Stimulated activated CD8-positive, alpha-beta memory T cell treated with anti-CD3 and anti-CD28 coated beads, Interleukin-2, amount 100 ng/mL, for 48 hours (primary cell): Measurements from ENCODE around the gene CDT1.
A peak's percentile ranks its signal among the peaks of the same experiment; 100 is the strongest.

ENCODE experiments used
- DNase-seq, 2 donors: peaks; one replicate each; pipeline ENCODE4 v3.0.0-alpha.2; 2020; ENCODE audit warnings: low read depth in 2 of 2

CDT1 gene

DNA sequence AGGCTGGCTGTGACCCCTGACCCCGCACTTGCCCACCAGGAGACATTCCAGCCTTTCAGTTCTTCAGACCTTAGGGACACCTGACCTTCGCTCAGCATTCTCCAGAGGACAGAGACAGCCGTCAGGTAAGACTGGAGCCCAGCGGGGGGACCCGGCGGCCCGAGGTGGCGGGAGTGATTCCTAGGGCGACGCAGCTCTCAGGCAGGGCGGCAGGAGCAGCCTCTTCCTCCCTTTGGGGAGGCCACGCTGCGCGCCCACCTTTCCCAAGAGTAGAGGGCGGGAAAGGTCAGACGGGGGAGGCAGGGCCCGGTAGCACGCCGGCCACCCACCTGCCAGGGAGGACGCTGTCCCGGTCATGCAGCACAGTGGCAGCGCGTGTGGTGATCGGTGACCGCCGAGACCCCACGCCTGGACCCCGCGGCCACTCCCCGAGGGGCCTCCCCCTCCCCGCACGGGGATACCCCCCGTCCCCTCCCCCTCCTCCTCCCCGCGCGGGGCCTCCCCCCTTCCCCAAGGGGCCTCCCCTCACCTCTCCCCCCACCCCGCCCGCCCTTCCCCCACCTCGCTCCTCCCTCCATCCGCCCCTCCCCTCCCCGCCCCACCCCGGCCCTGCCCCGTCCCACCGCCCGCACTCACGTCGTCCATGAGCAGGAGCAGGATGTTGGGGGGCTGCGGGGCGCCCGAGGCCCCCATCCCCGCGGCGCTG, 52.7 kb downstream of the CDT1 start:
- no peak for DNase-seq

- DNase-seq = peak; percentile 100
Observed at GRCh38 chr16:88856828-88857727, 53.5 kb downstream of the CDT1 start, which contains the start of the genes GALNS and TRAPPC2L. Gene GALNS (minus strand): TSS chr16:88856947. CDS start chr16:88856877, 70 bp downstream. Gene TRAPPC2L (plus strand): TSS chr16:88857127. CDS start chr16:88857151, 24 bp downstream.

DNA sequence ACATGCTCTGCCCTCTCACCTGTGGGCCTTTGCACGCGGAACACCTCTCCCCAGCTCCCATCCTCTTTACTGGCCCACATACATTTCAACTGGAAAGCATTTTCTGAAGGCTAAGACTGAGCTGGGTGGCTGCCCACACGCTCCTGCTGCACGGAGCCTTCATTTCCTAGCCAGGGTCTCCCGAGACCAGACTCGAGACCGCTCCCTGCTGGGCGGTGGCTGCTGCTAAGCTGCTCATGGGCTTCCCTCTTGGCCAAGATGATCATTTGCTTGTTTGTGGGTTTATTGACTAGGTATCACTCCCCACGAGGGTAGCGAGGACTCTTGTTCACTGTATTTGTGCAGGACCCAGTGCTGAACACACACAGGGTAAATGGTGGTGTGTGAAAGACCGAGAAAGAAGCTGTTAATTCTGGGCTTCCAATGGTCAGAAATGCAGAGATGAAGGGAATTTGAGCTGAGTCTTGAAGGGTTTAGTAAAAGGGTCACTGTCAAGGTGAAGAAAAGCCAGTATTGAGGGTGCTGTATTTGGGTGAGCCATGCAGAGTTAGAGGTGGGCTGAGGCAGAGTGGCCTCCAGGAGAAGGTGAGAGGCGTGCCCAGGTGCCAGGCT, 54.2 kb downstream of the CDT1 start:
- peak; percentile 59 to 62 for DNase-seq
